ENCODE data around the gene MEF2C.

The MEF2C gene

GRCh38 chr5:88756953-88757352 is 126.0 kb downstream of the MEF2C start:
- DNase-seq, result no peak

GRCh38 chr5:88748666-88749065 is 134.3 kb downstream of the MEF2C start:
- no peak for DNase-seq

GRCh38 chr5:88746438-88746882 is 136.5 kb downstream of the MEF2C start:
- no peak for DNase-seq

- no peak for DNase-seq
These were observed 137.8 kb downstream of the MEF2C start for GRCh38 chr5:88745093-88745696.

- peak; percentile 22 for DNase-seq
These were observed 139.7 kb downstream of the MEF2C start for GRCh38 chr5:88743231-88743834.

GRCh38 chr5:88741964-88742363 is 141.0 kb downstream of the MEF2C start:
- DNase-seq, result no peak

- DNase-seq, result no peak
These were observed 142.3 kb downstream of the MEF2C start for GRCh38 chr5:88740604-88741185.

- no peak for DNase-seq
These were observed 146.5 kb downstream of the MEF2C start for GRCh38 chr5:88736494-88736893.

- no peak for DNase-seq
These were observed 148.0 kb downstream of the MEF2C start for GRCh38 chr5:88734983-88735382.

- no peak for DNase-seq
These were observed 148.8 kb downstream of the MEF2C start for GRCh38 chr5:88734191-88734640.

GRCh38 chr5:88732862-88733261 is 150.1 kb downstream of the MEF2C start:
- no peak for DNase-seq

- peak; percentile 50 for DNase-seq
These were observed 150.8 kb downstream of the MEF2C start for GRCh38 chr5:88732181-88732633.

GRCh38 chr5:88729829-88730182 is 153.2 kb downstream of the MEF2C start:
- DNase-seq, result no peak

- peak; percentile 75 for DNase-seq
These were observed 153.7 kb downstream of the MEF2C start for GRCh38 chr5:88729084-88729828.

GRCh38 chr5:88727705-88728313 is 155.2 kb downstream of the MEF2C start:
- DNase-seq, result peak; percentile 23

- DNase-seq, result no peak
These were observed 157.5 kb downstream of the MEF2C start for GRCh38 chr5:88725454-88725853.

GRCh38 chr5:88724201-88724600 is 158.8 kb downstream of the MEF2C start:
- peak; percentile 10 for DNase-seq

GRCh38 chr5:88722546-88723073 is 160.4 kb downstream of the MEF2C start:
- no peak for DNase-seq

GRCh38 chr5:88719434-88719833 is 163.6 kb downstream of the MEF2C start:
- DNase-seq, result no peak

- no peak for DNase-seq
These were observed 164.2 kb downstream of the MEF2C start for GRCh38 chr5:88718736-88719135.

GRCh38 chr5:88716101-88716500 is 166.9 kb downstream of the MEF2C start:
- DNase-seq, result no peak

GRCh38 chr5:88715503-88715902 is 167.5 kb downstream of the MEF2C start:
- DNase-seq, result no peak

- no peak for DNase-seq
These were observed 169.2 kb downstream of the MEF2C start for GRCh38 chr5:88713818-88714217.

Measured in fibroblast of skin of back (primary cell).